K562 (cell line): ENCODE measurements around the gene NDUFA5. TPM values are rescaled to one million over a fixed set of nuclear protein-coding genes. Genes with fewer than 3 reads are reported as not detected.

Source experiments
- HCFC1 ChIP-seq: IDR thresholded peaks from 2 replicates; pipeline ENCODE4 v1.6.1; 2012; ENCODE audit warnings: low read depth, low read length, improper control_type of control experiment
- OTX1 ChIP-seq: fragments of 450-650 bp; formaldehyde crosslinking; IDR thresholded peaks from 2 replicates; pipeline ENCODE4 v1.4.0; 2022; ENCODE audit warnings: mild to moderate bottlenecking
- PHB ChIP-seq: fragments of 250-450 bp; sonication (Bioruptor Pico); IDR thresholded peaks from 2 replicates; pipeline ENCODE4 v1.5.0; 2021
- POLR2A ChIP-seq: fragments of 450-650 bp; conservative IDR thresholded peaks from 2 replicates; pipeline ENCODE4 v1.6.1; 2016
- TBL1XR1 ChIP-seq, 2 experiments: IDR thresholded peaks; 2 replicates each; pipeline ENCODE4 v1.6.1; 2012; ENCODE audit warnings: improper control_type of control experiment in 2 of 2, low read length in 2 of 2, mild to moderate bottlenecking in 1 of 2
- TCF7 ChIP-seq: sonication (generic); IDR thresholded peaks from 2 replicates; pipeline ENCODE4 v1.6.1; 2016; ENCODE audit warnings: antibody characterized with exemption, borderline replicate concordance
- polyA plus RNA-seq, 8 experiments: library from polyadenylated mRNA; depleted of rRNA in 4 of 8; stranded (reverse) in 5 of 8; unstranded in 3 of 8; fragments of >200 nt; fragmentation: Nextera tagmentation in 2 of 8; fragmentation: Illumina TruSeq in 1 of 8; extraction: Ambion mirVana in 2 of 8; extraction: Trizol in 1 of 8; gene quantifications; 2 replicates each; pipeline versions ENCODE4 v1.2.1 to v1.2.3, GENCODE V29; 2011 to 2014; ENCODE audit warnings: inconsistent platforms in 1 of 8, missing spikeins in 1 of 8
- total RNA-seq, 7 experiments: library from RNA; depleted of rRNA in 6 of 7; stranded (reverse); fragments of >200 nt in 6 of 7; fragmentation: Illumina TruSeq in 2 of 7; extraction: Trizol in 2 of 7; gene quantifications; 2 replicates each; pipeline versions ENCODE4 v1.2.1 to v1.2.3, GENCODE V29; 2011 to 2021; ENCODE audit warnings: low replicate concordance in 1 of 7
- TF ChIP-seq, protein P1 (sequence below): sonication (generic); formaldehyde crosslinking; IDR thresholded peaks from 2 replicates; pipeline ENCODE4 v1.8.1; 2022; ENCODE audit warnings: missing genetic modification reagents
- TF ChIP-seq, protein P2 (sequence below): sonication (generic); formaldehyde crosslinking; IDR thresholded peaks from 2 replicates; pipeline ENCODE4 v1.8.1; 2023; ENCODE audit warnings: missing genetic modification reagents, mild to moderate bottlenecking, borderline replicate concordance
- TF ChIP-seq, protein P3 (sequence below), 2 experiments: IDR thresholded peaks; 2 replicates each; pipeline ENCODE4 v1.6.1; 2012; ENCODE audit warnings: improper control_type of control experiment in 2 of 2, low read depth in 2 of 2, low read length in 2 of 2, borderline replicate concordance in 1 of 2
- TF ChIP-seq, protein P4 (sequence below): fragments of 450-650 bp; formaldehyde crosslinking; IDR thresholded peaks from 2 replicates; pipeline ENCODE4 v1.4.0; 2020; ENCODE audit warnings: mild to moderate bottlenecking, moderate library complexity
- TF ChIP-seq, protein P5 (sequence below): fragments of 450-650 bp; formaldehyde crosslinking; IDR thresholded peaks from 2 replicates; pipeline ENCODE4 v1.4.0; 2022; ENCODE audit warnings: mild to moderate bottlenecking, moderate library complexity
- TF ChIP-seq, protein P6 (sequence below): sonication (generic); formaldehyde crosslinking; IDR thresholded peaks from 2 replicates; pipeline ENCODE4 v1.8.0; 2022; ENCODE audit warnings: mild to moderate bottlenecking, missing genetic modification reagents

Gene NDUFA5
- total and polyA plus RNA-seq, 9 of the 15 experiments (the other 6 are each of a cell fraction or from before 2014, with no cell fraction given): 155 to 677 (median 269) TPM

DNA sequence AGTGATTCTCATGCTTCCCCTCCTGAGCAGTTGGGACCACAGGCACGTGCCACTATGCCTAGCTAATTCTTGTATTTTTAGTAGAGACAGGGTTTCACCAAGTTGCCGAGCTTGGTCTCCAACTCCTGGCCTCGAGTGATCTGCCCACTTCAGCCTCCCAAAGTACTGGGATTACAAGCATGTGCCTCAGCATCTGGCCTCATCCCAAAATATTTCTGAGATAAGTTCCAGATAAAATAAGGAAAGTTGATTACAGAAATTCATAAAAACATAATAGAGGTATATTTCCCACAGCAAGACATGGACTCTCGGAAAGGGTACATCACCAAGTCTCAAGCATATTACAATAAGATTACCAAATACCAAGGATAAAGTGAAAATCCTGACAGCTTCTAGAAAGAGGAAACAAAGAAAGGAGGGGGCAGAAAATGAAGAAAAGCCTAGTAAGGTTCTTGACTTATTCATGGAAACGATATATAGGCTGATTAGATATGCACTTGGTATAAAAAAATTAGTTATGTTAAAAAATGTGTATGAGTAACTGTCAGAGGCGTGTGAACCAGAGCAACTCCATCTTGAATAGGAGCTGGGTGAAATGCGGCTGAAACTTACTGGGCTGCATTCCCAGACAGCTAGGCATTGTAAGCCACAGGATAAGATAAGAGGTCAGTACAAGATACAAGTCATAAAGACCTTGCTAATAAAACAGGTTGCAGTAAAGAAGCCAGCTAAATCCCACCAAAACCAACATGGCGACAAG, 58.2 kb downstream of the NDUFA5 start (continued):
- TF ChIP-seq, protein P1, sequence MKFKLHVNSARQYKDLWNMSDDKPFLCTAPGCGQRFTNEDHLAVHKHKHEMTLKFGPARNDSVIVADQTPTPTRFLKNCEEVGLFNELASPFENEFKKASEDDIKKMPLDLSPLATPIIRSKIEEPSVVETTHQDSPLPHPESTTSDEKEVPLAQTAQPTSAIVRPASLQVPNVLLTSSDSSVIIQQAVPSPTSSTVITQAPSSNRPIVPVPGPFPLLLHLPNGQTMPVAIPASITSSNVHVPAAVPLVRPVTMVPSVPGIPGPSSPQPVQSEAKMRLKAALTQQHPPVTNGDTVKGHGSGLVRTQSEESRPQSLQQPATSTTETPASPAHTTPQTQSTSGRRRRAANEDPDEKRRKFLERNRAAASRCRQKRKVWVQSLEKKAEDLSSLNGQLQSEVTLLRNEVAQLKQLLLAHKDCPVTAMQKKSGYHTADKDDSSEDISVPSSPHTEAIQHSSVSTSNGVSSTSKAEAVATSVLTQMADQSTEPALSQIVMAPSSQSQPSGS (CRISPR knock-in tag): no peak
- TF ChIP-seq, protein P2, sequence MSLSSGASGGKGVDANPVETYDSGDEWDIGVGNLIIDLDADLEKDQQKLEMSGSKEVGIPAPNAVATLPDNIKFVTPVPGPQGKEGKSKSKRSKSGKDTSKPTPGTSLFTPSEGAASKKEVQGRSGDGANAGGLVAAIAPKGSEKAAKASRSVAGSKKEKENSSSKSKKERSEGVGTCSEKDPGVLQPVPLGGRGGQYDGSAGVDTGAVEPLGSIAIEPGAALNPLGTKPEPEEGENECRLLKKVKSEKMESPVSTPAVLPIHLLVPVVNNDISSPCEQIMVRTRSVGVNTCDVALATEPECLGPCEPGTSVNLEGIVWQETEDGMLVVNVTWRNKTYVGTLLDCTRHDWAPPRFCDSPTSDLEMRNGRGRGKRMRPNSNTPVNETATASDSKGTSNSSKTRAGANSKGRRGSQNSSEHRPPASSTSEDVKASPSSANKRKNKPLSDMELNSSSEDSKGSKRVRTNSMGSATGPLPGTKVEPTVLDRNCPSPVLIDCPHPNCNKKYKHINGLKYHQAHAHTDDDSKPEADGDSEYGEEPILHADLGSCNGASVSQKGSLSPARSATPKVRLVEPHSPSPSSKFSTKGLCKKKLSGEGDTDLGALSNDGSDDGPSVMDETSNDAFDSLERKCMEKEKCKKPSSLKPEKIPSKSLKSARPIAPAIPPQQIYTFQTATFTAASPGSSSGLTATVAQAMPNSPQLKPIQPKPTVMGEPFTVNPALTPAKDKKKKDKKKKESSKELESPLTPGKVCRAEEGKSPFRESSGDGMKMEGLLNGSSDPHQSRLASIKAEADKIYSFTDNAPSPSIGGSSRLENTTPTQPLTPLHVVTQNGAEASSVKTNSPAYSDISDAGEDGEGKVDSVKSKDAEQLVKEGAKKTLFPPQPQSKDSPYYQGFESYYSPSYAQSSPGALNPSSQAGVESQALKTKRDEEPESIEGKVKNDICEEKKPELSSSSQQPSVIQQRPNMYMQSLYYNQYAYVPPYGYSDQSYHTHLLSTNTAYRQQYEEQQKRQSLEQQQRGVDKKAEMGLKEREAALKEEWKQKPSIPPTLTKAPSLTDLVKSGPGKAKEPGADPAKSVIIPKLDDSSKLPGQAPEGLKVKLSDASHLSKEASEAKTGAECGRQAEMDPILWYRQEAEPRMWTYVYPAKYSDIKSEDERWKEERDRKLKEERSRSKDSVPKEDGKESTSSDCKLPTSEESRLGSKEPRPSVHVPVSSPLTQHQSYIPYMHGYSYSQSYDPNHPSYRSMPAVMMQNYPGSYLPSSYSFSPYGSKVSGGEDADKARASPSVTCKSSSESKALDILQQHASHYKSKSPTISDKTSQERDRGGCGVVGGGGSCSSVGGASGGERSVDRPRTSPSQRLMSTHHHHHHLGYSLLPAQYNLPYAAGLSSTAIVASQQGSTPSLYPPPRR (CRISPR knock-in tag): no peak
- TF ChIP-seq TCF7: no peak
- no peak for TF ChIP-seq TBL1XR1 (IDR thresholded peaks at IDR 0.05; ENCODE audit: low read length in 2 of 2)
- TF ChIP-seq PHB: no peak
- TF ChIP-seq, protein P3, sequence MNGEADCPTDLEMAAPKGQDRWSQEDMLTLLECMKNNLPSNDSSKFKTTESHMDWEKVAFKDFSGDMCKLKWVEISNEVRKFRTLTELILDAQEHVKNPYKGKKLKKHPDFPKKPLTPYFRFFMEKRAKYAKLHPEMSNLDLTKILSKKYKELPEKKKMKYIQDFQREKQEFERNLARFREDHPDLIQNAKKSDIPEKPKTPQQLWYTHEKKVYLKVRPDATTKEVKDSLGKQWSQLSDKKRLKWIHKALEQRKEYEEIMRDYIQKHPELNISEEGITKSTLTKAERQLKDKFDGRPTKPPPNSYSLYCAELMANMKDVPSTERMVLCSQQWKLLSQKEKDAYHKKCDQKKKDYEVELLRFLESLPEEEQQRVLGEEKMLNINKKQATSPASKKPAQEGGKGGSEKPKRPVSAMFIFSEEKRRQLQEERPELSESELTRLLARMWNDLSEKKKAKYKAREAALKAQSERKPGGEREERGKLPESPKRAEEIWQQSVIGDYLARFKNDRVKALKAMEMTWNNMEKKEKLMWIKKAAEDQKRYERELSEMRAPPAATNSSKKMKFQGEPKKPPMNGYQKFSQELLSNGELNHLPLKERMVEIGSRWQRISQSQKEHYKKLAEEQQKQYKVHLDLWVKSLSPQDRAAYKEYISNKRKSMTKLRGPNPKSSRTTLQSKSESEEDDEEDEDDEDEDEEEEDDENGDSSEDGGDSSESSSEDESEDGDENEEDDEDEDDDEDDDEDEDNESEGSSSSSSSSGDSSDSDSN (IDR thresholded peaks at IDR 0.05; ENCODE audit: borderline replicate concordance in 1 of 2, low read depth in 2 of 2, low read length in 2 of 2): no peak
- no peak for TF ChIP-seq POLR2A
- TF ChIP-seq, protein P4, sequence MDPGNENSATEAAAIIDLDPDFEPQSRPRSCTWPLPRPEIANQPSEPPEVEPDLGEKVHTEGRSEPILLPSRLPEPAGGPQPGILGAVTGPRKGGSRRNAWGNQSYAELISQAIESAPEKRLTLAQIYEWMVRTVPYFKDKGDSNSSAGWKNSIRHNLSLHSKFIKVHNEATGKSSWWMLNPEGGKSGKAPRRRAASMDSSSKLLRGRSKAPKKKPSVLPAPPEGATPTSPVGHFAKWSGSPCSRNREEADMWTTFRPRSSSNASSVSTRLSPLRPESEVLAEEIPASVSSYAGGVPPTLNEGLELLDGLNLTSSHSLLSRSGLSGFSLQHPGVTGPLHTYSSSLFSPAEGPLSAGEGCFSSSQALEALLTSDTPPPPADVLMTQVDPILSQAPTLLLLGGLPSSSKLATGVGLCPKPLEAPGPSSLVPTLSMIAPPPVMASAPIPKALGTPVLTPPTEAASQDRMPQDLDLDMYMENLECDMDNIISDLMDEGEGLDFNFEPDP (CRISPR knock-in tag): peak; percentile 91
- no peak for TF ChIP-seq HCFC1
- peak; percentile 96 for TF ChIP-seq OTX1 (CRISPR knock-in tag)
- TF ChIP-seq, protein P5, sequence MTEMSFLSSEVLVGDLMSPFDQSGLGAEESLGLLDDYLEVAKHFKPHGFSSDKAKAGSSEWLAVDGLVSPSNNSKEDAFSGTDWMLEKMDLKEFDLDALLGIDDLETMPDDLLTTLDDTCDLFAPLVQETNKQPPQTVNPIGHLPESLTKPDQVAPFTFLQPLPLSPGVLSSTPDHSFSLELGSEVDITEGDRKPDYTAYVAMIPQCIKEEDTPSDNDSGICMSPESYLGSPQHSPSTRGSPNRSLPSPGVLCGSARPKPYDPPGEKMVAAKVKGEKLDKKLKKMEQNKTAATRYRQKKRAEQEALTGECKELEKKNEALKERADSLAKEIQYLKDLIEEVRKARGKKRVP (CRISPR knock-in tag): peak; percentile 90
- TF ChIP-seq, protein P6, sequence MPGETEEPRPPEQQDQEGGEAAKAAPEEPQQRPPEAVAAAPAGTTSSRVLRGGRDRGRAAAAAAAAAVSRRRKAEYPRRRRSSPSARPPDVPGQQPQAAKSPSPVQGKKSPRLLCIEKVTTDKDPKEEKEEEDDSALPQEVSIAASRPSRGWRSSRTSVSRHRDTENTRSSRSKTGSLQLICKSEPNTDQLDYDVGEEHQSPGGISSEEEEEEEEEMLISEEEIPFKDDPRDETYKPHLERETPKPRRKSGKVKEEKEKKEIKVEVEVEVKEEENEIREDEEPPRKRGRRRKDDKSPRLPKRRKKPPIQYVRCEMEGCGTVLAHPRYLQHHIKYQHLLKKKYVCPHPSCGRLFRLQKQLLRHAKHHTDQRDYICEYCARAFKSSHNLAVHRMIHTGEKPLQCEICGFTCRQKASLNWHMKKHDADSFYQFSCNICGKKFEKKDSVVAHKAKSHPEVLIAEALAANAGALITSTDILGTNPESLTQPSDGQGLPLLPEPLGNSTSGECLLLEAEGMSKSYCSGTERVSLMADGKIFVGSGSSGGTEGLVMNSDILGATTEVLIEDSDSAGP (CRISPR knock-in tag): no peak
